NOMO-1 (cell line): ENCODE measurements around the gene MLF2.

ENCODE experiments used
- DNase-seq, 2 experiments: peaks; one replicate each; lab custom pipeline; 2025; ENCODE audit not compliant: unreplicated experiment in 2 of 2; lab: John Stamatoyannopoulos, UW

MLF2 gene

GRCh38 chr12:6752921-6753771 lies at the start of gene MLF2:
TSS of gene MLF2 (minus strand) at chr12:6753141. CDS start at chr12:6752334, 807 bp downstream.
- DNase-seq, result peak; percentile 97 to 98

GRCh38 chr12:6799147-6799546 lies 46.2 kb upstream of the MLF2 start:
- DNase-seq, result no peak

GRCh38 chr12:6796576-6796975 lies 43.6 kb upstream of the MLF2 start:
- DNase-seq, result no peak

- no peak for DNase-seq
Observed at GRCh38 chr12:6795088-6795487, 42.1 kb upstream of the MLF2 start.

- peak; percentile 66 to 68 for DNase-seq
Observed at GRCh38 chr12:6792522-6793201, 39.7 kb upstream of the MLF2 start.

GRCh38 chr12:6791931-6792520 lies 39.1 kb upstream of the MLF2 start:
- DNase-seq, result no peak

GRCh38 chr12:6790496-6791150 lies 37.7 kb upstream of the MLF2 start:
- peak in 1 of 2 experiments; percentile 34 for DNase-seq

GRCh38 chr12:6788972-6789924 lies 36.3 kb upstream of the MLF2 start, which contains the start of gene CD4:
TSS of gene CD4 (plus strand) at chr12:6789528. CDS start at chr12:6800139, 10,611 bp downstream.
- DNase-seq, result peak; percentile 58 to 63

GRCh38 chr12:6787309-6787708 lies 34.4 kb upstream of the MLF2 start:
- DNase-seq, result no peak

- DNase-seq, result no peak
Observed at GRCh38 chr12:6786416-6787094, 33.6 kb upstream of the MLF2 start.

- no peak for DNase-seq
Observed at GRCh38 chr12:6784761-6785160, 31.8 kb upstream of the MLF2 start.

- no peak for DNase-seq
Observed at GRCh38 chr12:6784296-6784695, 31.4 kb upstream of the MLF2 start.

GRCh38 chr12:6783828-6784227 lies 30.9 kb upstream of the MLF2 start:
- no peak for DNase-seq

- no peak for DNase-seq
Observed at GRCh38 chr12:6782850-6783566, 30.1 kb upstream of the MLF2 start.

- DNase-seq, result no peak
Observed at GRCh38 chr12:6782119-6782518, 29.2 kb upstream of the MLF2 start.

GRCh38 chr12:6780573-6780972 lies 27.6 kb upstream of the MLF2 start:
- no peak for DNase-seq

- DNase-seq, result no peak
Observed at GRCh38 chr12:6779708-6780432, 26.9 kb upstream of the MLF2 start.
